Activated T-helper 2 cell treated with anti-CD3 and anti-CD28 coated beads, Interferon-gamma antibody, Interleukin-2, Interleukin-4, amounts not matched to agents 10 μg/mL and 5 μg/mL and 100 μg/mL, durations not matched to agents 14 hours and 24 hours and 36 hours (primary cell): Measurements from ENCODE around the gene TRIM24. TPM values are rescaled to one million over a fixed set of nuclear protein-coding genes. Genes with fewer than 3 reads are reported as not detected.

Source experiments
- DNase-seq: peaks from one replicate; pipeline ENCODE4 v3.0.0; 2021; ENCODE audit warnings: low spot score
- H3K27ac Mint-ChIP-seq: one replicate; pipeline ENCODE4 v1.8.0; 2021; ENCODE audit warnings: mixed read lengths
- H3K27me3 Mint-ChIP-seq: one replicate; pipeline ENCODE4 v1.8.0; 2021; ENCODE audit warnings: low read depth, mixed read lengths
- H3K36me3 Mint-ChIP-seq: one replicate; pipeline ENCODE4 v1.8.0; 2021; ENCODE audit warnings: low read depth, mixed read lengths
- H3K4me1 Mint-ChIP-seq: one replicate; pipeline ENCODE4 v1.8.0; 2021; ENCODE audit warnings: low read depth, mixed read lengths
- H3K4me3 Mint-ChIP-seq: one replicate; pipeline ENCODE4 v1.8.0; 2021; ENCODE audit warnings: low read depth, mild to moderate bottlenecking, moderate library complexity, mixed read lengths
- H3K9me3 Mint-ChIP-seq: one replicate; pipeline ENCODE4 v1.8.0; 2021; ENCODE audit warnings: mixed read lengths
- intact Hi-C: fragments of 100-400 bp; cut with micrococcal nuclease; formaldehyde crosslinking; loops from one replicate; pipeline ENCODE4 v1.15.1; 2023
- total RNA-seq: library from RNA; stranded (reverse); gene quantifications from 2 replicates; pipeline ENCODE4 v1.2.3, GENCODE V29; 2022

The TRIM24 gene
- total RNA-seq, 1 donor from 2014 or later: 17.6 TPM

GRCh38 chr7:138632826-138633602 lies 173.0 kb downstream of the TRIM24 start:
- H3K4me3 Mint-ChIP-seq: no peak overlapping the region
- no peaks in the 10 kb centered on the region for H3K36me3 Mint-ChIP-seq
- H3K4me1 Mint-ChIP-seq: peaks cover 22% of the 10 kb centered on the region
- DNase-seq: no peak
- H3K27me3 Mint-ChIP-seq: peaks cover 5% of the 10 kb centered on the region
- intact Hi-C loops: no loop called here
- no peaks in the 10 kb centered on the region for H3K9me3 Mint-ChIP-seq
- no peak overlapping the region for H3K27ac Mint-ChIP-seq

Other genes starting within 250 kb of the TRIM24 start
- gene SVOPL, start 241.1 kb downstream of the TRIM24 start, total RNA-seq: not detected in 2 replicates